GM19240 (cell line): Measurements from ENCODE around the gene LDB1.

Source experiments
- DNase-seq: peaks from one replicate; pipeline ENCODE4 v3.0.0; 2011; ENCODE audit warnings: low spot score; ENCODE audit not compliant: insufficient read length

Gene LDB1

DNA sequence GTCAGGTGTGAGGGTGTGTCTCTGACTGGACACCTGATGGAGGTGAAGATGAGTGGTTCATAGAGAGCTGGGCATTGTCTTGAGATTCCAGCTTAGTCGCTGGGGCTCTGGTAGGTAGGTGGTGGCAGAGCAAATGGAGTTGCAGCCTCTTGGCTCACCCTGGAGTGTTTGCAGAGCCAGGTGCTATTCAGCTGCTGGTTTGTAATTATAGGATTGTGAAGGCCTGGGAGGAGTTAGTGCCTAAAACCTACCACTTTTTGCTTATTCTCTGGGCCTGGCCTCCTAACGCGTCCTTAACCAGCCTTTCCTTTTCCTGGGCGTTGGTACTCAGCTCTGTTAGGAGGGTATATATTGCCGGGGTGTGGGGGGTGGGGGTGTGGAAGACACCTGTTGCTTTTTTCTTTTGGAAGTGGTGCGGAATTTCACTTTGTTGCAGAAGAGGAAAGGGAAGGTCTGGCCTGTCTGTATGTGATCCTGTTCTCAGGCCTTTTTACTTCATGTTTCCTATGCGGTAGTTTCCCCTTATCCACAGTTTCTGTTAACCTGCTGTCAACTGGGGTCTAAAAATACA, 15.9 kb upstream of the LDB1 start:
- no peak for DNase-seq

DNA sequence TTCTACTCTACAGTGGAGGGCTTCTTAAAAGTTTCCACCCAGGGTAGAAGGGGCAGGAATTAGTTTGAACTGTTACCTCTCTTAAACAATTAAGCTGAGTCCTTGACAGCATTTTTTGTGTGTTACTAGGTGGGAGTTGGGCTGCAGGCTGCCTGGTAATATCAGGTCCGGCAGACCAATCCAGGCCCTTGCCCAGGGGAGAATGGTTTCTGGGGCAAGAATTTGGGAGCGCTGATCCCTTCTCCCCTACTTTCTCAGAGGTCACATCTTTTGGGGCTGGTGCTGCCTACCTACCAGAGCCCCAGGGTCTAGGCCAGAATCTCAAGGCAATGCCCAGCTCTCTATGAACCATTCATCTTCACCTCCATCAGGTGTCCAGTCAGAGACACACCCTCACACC, 14.2 kb upstream of the LDB1 start:
- DNase-seq = no peak

DNA sequence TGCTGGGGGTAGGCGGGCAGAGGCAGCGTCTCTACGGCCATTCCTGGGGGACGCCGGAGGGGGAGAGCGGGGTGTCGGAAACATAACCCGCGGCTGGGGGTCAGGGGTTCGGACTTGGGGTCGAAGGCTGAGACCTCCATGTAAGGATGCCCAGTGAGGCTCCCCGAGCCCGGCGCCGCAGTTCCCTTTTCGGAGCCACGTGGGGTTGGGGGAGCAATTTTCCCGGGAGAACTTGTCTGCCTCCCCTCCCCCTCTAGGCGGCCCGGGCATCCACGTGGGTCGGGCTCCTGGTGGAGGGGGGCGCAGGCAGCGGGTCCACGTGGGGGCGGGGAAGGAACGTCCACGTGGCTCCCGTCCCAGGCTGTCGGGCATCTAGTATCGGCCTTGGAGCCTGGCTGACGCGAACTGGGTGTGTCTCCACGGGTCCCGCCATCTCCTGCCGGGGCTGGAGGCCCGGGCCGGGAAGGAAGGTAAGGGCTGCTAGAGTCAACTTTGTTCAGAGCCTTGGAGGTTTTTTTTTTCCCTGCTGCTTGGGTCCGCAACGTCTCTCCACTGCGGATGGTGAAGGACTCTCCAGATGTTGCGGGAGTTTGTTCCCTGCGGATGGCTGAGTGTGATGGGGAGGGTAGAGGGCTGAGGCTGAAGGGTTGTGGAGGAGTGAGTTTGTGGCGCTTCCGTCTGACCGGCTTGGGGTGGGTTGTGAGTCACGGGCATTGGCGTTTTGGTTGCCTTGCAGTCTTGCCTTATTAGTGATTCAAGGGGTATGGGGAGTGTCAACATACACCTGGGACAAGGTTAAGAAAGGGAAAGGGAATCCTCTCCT, 13.4 kb upstream of the LDB1 start:
- no peak for DNase-seq

DNA sequence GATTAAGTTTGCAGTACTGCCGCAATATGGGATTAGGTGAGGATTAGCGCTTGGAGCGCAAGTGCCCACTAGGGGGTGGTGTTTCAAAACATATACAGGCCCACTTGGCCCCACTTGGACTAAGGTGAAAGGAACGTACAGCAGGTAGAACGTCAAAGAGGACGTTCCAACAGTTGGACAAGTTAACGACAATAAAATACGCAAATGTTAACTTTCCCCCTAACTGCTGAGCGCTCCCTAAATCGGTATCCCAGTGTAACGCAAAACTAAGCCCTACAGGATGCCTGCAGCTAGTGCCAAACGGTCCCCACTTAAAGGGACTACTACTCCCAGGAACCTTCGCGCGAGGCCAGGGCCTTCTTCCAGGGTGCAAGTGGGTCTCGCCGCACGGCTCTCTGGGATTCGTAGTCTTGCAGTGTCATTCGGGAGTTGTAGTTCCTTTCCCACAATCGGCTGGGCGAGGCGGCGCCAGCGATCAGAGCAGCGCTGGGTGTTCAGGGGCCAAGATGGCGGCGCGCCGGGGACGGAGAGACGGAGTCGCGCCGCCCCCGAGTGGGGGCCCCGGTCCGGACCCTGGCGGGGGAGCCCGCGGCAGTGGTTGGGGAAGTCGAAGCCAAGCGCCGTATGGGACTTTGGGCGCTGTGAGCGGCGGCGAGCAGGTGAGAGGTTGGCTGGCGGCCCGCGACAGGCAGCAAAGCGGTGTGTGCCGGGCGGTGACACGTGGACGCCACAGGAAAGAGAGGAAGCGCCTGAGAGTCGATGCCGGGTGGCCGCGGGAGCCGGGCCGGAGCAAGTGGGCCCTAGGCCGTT, 12.6 kb upstream of the LDB1 start, which contains the start of gene PPRC1:
PPRC1 (plus strand) TSS at position 478 of the 810 bp plus-strand sequence; CDS start at position 507, 29 bp downstream.
- peak; percentile 98 for DNase-seq

DNA sequence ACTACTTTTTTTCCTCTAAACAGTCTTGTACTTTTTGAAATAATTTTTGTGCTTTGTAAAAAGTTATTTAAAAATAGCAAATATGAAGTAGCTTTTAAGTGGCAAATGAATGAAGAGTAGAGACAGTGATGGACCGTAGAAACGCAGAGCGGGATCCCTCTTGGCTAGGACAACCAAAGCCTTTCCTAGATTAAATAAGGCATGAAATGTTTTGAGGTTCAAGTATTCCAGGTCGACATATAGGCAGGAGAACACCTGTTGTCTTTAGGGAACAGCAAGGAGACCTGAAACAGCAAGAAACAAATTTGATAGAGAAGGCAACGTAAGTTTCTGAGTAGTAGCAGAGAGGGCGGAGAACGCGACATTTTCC, 12.0 kb upstream of the LDB1 start:
- no peak for DNase-seq

DNA sequence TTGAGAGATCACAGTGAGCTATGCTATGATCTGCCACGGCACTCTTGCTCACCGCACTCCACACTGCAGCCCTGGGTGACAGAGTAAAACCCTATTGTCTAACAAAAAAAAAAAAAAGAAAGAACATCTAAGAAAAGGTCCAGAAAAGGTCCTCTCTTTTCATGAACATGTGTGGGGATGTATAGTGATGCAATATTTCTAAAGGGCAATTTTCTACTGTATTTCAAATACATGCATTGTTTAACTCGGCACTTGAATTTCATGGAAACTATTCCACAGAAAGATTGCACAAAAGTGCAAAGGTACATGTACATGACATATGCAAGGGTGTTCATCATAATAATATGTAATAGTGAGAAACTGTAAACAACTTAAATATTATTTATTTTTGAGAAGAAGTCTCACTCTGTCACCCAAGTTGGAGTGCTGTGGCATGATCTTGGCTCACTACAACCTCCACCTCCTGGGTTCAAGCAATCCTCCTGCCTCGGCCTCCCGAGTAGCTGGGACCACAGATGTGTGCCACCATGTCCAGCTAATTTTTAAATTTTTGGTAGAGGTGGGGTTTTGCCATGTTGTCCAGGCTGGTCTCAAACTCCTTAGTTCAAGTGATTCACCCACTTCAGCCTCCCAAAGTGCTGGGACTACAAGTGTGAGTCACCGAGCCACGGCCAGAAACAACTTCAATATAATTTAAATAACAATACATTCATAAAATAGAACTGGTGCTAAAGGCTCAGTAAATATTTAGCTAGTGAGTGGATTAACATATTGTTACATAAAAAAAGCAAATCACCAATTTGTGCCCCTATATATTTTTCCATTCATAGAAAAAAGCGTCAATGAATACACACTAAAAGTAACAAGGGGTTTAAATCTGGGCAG, 11.4 kb upstream of the LDB1 start:
- DNase-seq = no peak

DNA sequence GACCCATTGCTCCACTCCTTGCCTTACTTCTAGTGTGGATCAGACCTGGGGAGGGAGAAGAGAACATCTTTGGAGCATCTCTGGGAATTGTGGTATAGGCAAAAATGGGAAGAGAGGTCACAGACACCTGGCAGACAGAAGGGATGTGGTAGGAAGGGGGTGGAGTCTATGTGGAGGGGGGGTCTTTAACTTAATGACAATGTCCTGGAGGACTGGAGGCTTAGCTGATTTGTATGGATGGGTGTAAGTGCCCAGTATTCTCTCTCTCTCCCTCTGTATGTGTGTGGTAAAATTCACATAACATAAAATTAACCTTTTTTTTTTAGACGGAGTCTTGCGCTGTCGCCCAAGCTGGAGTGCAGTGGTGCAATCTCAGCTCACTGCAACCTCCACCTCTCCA, 3.1 kb upstream of the LDB1 start:
- DNase-seq = no peak

DNA sequence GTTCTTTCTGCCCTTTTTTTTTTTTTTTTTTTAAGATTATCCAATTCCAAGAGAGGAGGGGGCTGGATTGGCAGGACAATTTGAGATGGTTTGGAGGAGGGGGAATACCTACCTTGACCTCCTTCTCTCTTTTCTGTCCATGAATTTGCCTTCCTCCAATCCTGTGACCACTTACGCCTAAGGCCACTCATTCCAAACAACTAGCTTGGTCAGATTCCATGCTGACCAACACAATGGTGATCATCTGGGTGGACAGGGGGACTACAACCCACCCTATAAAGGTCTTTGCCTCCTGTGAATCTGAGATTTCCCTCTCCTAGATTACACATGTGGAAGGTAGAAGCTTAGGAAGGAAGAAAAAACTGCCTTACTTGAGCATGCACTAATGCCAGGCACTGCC, 2.3 kb upstream of the LDB1 start:
- no peak for DNase-seq

DNA sequence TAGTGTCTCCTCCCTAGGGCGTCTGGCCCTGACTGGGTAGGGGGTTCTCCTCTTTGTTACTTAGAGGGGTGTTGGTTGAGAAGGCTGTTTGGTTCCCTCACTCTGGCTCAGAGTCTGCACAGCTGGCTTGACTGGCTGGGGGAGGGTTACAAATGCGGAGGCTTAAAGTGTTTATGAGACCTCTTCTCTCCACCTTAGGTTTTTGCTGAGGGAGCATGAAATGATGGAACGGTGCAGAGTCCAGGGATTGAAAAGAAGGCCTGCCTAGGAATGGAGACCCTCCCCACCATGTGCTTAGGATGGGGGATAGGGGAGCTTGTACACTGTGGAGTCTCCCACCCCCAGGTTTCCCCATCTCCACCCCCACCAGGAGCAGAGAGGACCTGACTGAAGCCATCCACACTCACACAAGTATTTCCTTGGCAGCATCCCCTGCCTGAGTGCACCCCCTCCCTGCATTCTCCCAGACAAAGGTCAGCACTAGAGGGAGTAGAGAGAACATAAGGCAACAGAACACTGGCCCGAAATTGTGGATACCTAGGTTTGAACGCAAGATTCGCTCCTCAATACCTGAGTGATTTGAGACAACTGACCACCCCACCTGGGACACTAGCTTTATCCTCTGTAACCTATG, 1.7 kb upstream of the LDB1 start:
- DNase-seq = no peak

DNA sequence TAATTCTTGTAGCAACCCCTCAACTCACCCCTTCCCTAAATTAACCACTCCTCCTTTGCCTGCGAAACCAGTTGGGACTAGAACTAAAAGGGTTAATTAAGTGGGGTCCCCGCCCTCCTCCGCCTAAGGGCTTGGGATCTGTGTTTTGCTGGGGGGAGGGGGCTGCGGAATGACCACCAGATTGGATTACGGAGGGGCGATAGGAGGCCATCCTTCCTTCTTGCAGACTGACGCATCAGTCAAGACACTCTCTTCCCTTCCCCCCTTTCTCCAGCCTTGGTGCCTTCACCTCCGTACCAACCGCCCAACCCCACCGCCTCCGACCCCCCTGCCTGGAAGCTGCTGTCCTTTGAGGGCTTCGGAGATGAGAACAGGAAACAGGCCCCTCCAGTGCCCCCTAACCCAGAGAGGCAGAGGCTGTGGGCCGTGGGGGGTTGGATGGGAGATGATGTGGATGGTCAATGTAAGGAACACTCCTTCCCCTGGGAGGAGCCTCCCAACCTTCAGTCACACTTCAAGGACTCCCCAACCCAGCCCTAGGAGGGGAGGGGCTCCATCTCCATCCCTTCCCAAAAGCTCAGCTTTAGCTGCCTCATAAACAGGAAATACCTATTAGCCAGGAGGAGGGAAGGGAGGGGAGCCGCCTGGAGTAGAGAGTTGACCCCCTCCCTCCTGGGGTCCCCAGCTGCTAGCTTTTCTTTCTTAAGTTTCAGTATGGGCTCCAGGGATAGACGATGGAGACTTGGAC, 997 bp upstream of the LDB1 start:
- DNase-seq = no peak

DNA sequence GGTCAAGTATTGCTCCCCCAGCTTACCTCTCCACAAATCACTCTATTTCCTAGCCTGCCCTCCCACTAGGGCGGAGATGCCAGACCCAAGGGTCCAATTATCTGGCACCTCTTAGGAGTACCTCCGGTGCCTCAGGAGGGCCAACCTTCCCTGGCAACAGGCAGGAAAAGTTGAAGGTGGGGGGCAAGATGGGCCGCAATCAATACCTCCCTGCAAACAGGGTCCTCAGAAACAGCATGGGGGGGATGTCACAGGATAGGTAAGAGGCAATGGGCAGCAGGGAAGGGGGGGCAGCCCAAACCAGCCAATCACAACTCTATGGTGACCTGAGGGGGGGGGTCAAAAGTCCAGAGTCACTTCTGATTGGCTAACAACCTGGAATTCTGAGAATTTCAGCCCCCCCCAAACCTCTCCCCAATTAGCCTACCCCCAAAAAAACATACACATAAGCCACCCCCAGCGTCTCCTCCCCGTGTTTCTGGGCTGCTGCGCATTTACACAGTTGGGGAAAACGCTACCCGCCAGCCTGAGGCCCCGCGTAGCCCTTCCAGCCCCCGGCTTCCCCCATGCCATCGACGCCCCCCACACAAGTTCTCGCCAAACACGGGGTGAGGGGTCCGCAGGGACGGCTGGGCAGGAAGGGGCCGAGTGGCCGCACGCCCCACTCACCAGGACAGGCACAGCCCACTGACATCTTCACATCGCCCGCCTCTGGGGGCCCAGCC, 589 bp downstream of the LDB1 start:
- no peak for DNase-seq

DNA sequence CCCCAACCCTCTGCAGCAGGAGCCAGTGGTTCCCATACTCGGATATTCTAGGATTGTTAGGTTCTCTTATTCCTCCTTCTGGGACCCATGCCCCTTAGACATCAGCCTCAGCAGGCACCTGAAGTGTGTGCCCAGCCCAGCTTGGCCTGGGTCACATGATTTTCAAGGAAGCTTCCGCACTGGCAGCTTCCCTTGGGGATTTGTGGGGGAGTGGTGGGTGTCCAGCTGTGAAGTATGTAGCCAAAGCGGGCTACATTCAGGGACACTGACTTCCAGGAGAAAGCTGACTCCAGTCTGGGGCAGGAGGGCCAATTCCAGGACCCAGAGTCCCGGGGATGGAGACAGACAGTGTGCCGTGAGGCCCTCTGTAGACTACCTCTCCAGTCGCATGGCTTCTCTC, 1.3 kb downstream of the LDB1 start:
- no peak for DNase-seq

DNA sequence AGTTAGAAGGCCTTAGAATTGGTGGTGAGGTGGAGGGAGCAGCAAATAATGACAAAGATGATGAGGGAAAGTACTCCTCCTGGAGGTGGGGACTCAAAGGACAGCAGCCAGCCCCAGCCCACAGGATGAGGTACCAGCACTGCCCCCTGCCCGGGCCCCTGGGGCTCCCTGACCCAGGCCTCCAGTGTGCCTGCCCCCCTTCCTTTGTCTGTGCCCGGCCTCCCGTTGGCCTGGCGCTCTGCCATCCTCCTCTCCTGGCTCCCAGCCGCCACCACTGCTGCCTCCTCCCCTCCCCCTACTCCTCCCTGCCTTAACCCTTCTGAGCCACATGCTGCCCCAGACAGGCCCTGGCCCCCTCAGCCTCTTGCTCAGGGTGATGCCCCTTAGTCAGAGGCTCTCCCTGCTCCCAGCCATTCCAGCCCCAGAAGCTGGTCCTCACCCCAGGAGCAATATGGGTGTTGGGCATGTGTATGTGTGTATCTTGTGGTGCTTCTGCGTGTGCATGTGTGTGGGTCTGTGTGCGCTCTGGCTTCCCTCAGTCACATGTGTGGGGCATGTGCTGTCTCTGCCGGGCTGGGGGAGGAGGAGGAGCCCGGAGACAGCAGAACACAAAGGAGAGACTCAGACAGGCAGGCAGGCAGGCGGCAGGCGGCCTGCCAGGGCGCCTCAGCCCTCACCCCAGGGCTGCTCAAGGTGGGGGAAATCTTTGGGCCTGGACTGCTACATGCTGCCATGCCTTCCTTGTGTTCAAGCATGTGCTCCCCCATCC, 2.6 kb downstream of the LDB1 start:
- DNase-seq = no peak

DNA sequence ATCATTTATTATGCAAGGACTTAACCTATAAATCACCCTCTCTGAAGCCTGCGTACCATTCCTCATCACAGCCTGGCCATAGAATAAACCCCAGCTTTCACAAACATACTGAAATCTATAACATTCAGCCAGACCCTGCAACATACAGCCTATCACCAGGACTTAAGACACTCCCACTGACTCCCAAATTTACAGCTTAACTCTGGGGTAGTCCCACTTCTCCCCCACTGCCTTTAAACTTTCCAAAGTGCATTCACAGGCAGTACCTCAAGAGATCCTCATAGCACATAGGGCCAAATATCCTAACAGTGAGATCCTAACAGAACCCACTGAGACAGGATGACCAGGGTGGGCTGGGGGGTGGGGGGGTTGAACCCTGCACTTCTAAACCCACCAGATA, 3.5 kb downstream of the LDB1 start:
- no peak for DNase-seq

DNA sequence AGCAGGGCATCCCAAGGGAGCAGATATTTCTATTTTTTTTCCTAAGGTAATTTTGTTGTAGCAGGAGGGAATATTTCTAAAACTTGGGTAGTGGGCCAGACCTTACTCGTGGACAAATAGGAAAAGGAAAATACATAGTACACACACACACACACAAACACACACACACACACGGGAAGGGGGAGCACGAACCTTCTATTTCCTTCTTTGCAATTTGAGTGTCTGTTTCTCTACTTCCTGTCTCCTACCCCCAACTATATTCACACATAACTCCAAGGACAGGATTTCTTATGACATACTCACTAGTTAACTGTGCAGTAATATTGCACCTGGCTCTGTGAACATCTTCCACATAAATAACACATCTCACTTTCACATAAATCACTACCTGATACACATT, 4.4 kb downstream of the LDB1 start:
- DNase-seq = no peak

DNA sequence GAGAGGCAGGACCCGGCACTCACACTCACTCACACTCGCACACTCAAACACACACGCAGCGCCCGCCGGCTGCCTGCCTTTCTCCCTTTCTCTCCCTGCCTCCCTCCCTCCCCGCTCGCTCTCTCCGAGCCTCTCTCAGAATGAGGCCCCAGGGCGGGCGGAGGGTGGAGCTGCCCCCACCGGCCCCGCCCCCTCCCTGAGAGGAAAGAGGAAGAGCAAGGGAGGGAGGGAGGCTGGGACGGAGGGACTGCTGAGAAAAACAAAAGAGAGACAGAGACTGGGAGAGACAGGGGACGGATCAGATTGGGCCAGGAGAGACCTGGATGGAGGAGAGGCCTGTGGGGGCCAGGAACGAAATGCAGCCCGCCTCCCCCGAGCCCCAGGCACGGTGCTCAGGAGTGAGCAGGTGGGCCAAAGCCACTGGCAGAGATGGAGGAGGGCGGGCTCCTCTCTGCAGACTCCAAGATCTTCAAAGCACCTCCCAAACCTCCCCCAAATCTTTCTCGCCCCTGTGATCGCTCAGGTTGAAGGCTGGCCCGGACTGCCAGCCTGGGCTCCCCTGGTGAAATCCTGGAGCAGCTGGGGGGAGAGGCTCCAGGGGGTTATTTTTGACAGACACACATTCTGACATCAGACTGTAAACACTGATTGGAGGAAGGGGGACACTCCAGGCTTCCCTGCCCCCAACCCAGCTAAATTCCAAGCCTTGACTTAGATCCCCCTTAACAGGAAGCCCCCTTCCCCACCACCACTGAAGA, 5.1 kb downstream of the LDB1 start:
- DNase-seq = peak; percentile 77

DNA sequence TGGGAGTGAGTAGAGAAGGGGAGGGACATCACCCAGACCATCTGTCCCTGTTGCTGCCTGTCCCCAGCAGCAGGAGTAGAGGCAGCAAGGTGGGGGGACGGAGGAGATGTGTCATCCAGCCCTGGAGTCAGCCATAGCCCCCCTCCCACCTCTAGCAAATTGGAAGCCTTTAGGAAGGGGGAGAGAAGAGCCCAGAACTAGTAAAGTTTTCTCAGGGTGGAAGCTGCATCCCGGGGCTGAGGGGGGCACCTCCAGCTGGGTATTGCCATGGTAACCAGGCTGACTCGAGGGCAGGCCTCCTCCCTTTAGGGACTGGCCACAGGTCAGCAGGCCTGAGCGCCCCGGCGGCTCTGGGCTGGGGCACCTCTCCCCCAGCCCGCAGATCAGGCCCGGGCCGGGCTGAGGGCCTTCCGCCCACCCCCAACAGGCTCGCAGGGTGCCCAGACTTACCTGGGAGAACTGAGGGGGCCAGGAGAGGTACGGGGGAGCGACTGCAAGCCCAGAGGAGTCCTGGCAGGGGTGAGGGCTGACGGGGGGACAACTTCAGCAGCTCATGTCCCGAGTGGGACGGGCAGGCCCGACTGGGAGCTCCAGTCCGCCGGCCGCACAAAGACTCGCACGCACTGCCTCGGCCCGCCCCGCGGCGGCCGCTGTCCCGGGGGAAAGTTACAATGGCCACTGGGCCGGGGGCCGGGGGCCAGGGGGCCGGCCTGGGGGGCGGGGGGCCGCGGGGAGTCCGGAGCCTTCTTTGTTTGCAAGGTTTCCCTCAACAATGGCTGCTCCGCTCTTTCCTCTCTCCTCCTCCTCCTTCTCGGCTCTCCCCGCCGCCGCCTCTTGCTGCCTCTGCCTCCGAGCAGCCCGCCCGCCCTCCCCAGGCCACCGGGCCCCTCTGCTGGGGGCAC, 6.0 kb downstream of the LDB1 start:
- DNase-seq = no peak
